Esophagus muscularis mucosa (tissue), 3 donors: ENCODE measurements around the gene JAKMIP3.

Experiments
- POLR2A ChIP-seq: fragments of 450-650 bp; IDR thresholded peaks from one replicate; pipeline ENCODE4 v1.6.1; 2017; ENCODE audit warnings: antibody characterized with exemption, moderate library complexity, mild to moderate bottlenecking, low read depth
- POLR2AphosphoS5 ChIP-seq, 2 donors: sonication (generic); formaldehyde crosslinking; IDR thresholded peaks; one replicate each; pipeline ENCODE4 v1.6.1; 2017; ENCODE audit warnings: antibody characterized with exemption in 2 of 2
- TF ChIP-seq, protein P1 (sequence below), 3 experiments: fragments of 200-600 bp in 2 of 3; fragments of 450-650 bp in 1 of 3; sonication (generic) in 2 of 3; IDR thresholded peaks; one replicate each; pipeline ENCODE4 v1.5.1; 2017 to 2019; ENCODE audit warnings: antibody characterized with exemption in 3 of 3, mild to moderate bottlenecking in 2 of 3, moderate library complexity in 1 of 3

- TF ChIP-seq, protein P1, sequence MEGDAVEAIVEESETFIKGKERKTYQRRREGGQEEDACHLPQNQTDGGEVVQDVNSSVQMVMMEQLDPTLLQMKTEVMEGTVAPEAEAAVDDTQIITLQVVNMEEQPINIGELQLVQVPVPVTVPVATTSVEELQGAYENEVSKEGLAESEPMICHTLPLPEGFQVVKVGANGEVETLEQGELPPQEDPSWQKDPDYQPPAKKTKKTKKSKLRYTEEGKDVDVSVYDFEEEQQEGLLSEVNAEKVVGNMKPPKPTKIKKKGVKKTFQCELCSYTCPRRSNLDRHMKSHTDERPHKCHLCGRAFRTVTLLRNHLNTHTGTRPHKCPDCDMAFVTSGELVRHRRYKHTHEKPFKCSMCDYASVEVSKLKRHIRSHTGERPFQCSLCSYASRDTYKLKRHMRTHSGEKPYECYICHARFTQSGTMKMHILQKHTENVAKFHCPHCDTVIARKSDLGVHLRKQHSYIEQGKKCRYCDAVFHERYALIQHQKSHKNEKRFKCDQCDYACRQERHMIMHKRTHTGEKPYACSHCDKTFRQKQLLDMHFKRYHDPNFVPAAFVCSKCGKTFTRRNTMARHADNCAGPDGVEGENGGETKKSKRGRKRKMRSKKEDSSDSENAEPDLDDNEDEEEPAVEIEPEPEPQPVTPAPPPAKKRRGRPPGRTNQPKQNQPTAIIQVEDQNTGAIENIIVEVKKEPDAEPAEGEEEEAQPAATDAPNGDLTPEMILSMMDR (IDR thresholded peaks at IDR 0.05) = no peak
- no peak for TF ChIP-seq POLR2A
- TF ChIP-seq POLR2AphosphoS5 (IDR thresholded peaks at IDR 0.05) = no peak
Measured at GRCh38 chr10:132028706-132029105, 37.0 kb upstream of the JAKMIP3 start.
